ENCODE measurements around the gene KLHDC4.

- TF ChIP-seq POLR2A (IDR thresholded peaks at IDR 0.05; ENCODE audit: low read depth, low read length) (no peak), TAF1 (IDR thresholded peaks at IDR 0.05; ENCODE audit: low read depth, low read length) (no peak)
These were observed 74.7 kb downstream of the KLHDC4 start for GRCh38 chr16:87690911-87691685.

All from GM12891 (cell line).